ENCODE data around the gene GSK3B.

DNA sequence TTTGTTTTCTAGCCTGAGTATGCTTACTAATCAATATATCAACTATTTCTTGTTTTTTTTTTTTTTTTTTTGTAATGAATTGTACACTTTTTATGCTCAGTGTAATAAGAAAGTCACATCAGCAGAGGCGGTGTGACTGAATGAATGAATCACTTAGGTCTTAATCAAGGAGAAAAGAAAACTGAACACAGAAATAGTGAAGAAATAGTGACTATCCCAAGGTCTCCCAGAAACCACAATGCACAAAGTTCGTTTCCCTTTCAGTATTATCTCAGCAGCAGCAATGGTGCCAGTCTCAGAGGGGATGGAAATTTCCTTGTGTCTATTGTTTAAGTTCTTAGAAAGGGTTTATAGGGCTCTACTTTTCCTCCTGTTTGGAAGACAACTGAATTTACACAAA, 231.6 kb downstream of the GSK3B start:
- TF ChIP-seq EZH2phosphoT487 (IDR thresholded peaks at IDR 0.05; ENCODE audit: insufficient read depth, low read depth) = no peak
- TF ChIP-seq EZH2 (IDR thresholded peaks at IDR 0.05; ENCODE audit: insufficient read depth, poor library complexity, severe bottlenecking) = no peak
